Measurements from ENCODE around the gene MCC.
"Not testable (repeated sequence)": the region's sequence is repeated elsewhere in the genome, so short reads cannot be mapped to it uniquely, and the experiment has no call there.

The MCC gene

GRCh38 chr5:113073629-113074034 is 414.6 kb downstream of the MCC start:
- H2BK5ac ChIP-seq (ENCODE audit: low read length); H2BK120ac ChIP-seq (ENCODE audit: low read depth, low read length); H3K27me3 ChIP-seq (ENCODE audit: insufficient read depth, low read length, poor library complexity); H3K18ac ChIP-seq (ENCODE audit: low read length); H3K27ac ChIP-seq (ENCODE audit: low read depth, low read length); H3K9ac ChIP-seq (ENCODE audit: low read length); H3K4me3 ChIP-seq (ENCODE audit: low read length); H3K4ac ChIP-seq (ENCODE audit: low read depth, low read length); DNase-seq; H3K79me1 ChIP-seq (ENCODE audit: low read length); H2AK5ac ChIP-seq (ENCODE audit: low read length); H3K79me2 ChIP-seq (ENCODE audit: control insufficient read depth, insufficient read depth, low read length); H2BK15ac ChIP-seq (replicated peaks; ENCODE audit: low read depth); H3K56ac ChIP-seq (ENCODE audit: low read length); H3K4me1 ChIP-seq (ENCODE audit: control insufficient read depth, low read depth, low read length); H3K4me2 ChIP-seq (ENCODE audit: low read length); H4K5ac ChIP-seq (ENCODE audit: low read length); H3K23ac ChIP-seq (ENCODE audit: low read length); H3K36me3 ChIP-seq (ENCODE audit: control insufficient read depth, insufficient read depth, low read length); H4K8ac ChIP-seq (ENCODE audit: low read depth, low read length): not testable (repeated sequence)
- WGBS (ENCODE audit: extremely low coverage, insufficient coverage, low lambda C conversion rate): no CpG with 5 or more reads among the region's 11 CpGs

GRCh38 chr5:113071401-113071800 is 416.9 kb downstream of the MCC start:
- H2BK5ac ChIP-seq (ENCODE audit: low read length): no peak overlapping the region
- no peaks in the 10 kb centered on the region for H3K79me2 ChIP-seq (ENCODE audit: control insufficient read depth, insufficient read depth, low read length)
- peaks cover 13% of the 10 kb centered on the region for H3K36me3 ChIP-seq (ENCODE audit: control insufficient read depth, insufficient read depth, low read length)
- no peak overlapping the region for H2BK15ac ChIP-seq (replicated peaks; ENCODE audit: low read depth)
- no peak overlapping the region for H4K8ac ChIP-seq (ENCODE audit: low read depth, low read length)
- no peak overlapping the region for H3K9ac ChIP-seq (ENCODE audit: low read length)
- no peak overlapping the region for H3K4me3 ChIP-seq (ENCODE audit: low read length)
- H3K27ac ChIP-seq (ENCODE audit: low read depth, low read length): no peak overlapping the region
- H4K5ac ChIP-seq (ENCODE audit: low read length): no peak overlapping the region
- H3K18ac ChIP-seq (ENCODE audit: low read length): no peak overlapping the region
- H2AK5ac ChIP-seq (ENCODE audit: low read length): no peak overlapping the region
- H3K27me3 ChIP-seq (ENCODE audit: insufficient read depth, low read length, poor library complexity): no peaks in the 10 kb centered on the region
- peaks cover 1% of the 10 kb centered on the region for H3K79me1 ChIP-seq (ENCODE audit: low read length)
- H3K4me2 ChIP-seq (ENCODE audit: low read length): no peak overlapping the region
- no peak overlapping the region for H3K23ac ChIP-seq (ENCODE audit: low read length)
- H3K56ac ChIP-seq (ENCODE audit: low read length): no peak overlapping the region
- DNase-seq: no peak
- no peak overlapping the region for H2BK120ac ChIP-seq (ENCODE audit: low read depth, low read length)
- H3K4ac ChIP-seq (ENCODE audit: low read depth, low read length): no peak overlapping the region
- no peaks in the 10 kb centered on the region for H3K4me1 ChIP-seq (ENCODE audit: control insufficient read depth, low read depth, low read length)
- WGBS (ENCODE audit: extremely low coverage, insufficient coverage, low lambda C conversion rate): no CpG with 5 or more reads among the region's 3 CpGs

- Histone ChIP-seq H3K4me2 (ENCODE audit: low read length) (no peak overlapping the region), H2BK15ac (replicated peaks; ENCODE audit: low read depth) (no peak overlapping the region), H3K79me1 (ENCODE audit: low read length) (peaks cover 1% of the 10 kb centered on the region), H3K27me3 (ENCODE audit: insufficient read depth, low read length, poor library complexity) (no peaks in the 10 kb centered on the region), H3K4me1 (ENCODE audit: control insufficient read depth, low read depth, low read length) (no peaks in the 10 kb centered on the region), H3K56ac (ENCODE audit: low read length) (no peak overlapping the region), H3K4ac (ENCODE audit: low read depth, low read length) (no peak overlapping the region), H3K9ac (ENCODE audit: low read length) (no peak overlapping the region), H3K4me3 (ENCODE audit: low read length) (no peak overlapping the region), H3K23ac (ENCODE audit: low read length) (no peak overlapping the region), H4K5ac (ENCODE audit: low read length) (no peak overlapping the region), H3K18ac (ENCODE audit: low read length) (no peak overlapping the region), H3K36me3 (ENCODE audit: control insufficient read depth, insufficient read depth, low read length) (peaks cover 14% of the 10 kb centered on the region), H2BK120ac (ENCODE audit: low read depth, low read length) (no peak overlapping the region), H3K79me2 (ENCODE audit: control insufficient read depth, insufficient read depth, low read length) (no peaks in the 10 kb centered on the region), H4K8ac (ENCODE audit: low read depth, low read length) (no peak overlapping the region), H2AK5ac (ENCODE audit: low read length) (no peak overlapping the region), H3K27ac (ENCODE audit: low read depth, low read length) (no peak overlapping the region), H2BK5ac (ENCODE audit: low read length) (no peak overlapping the region)
- no peak for DNase-seq
- no CpG with 5 or more reads among the region's 5 CpGs for WGBS (ENCODE audit: extremely low coverage, insufficient coverage, low lambda C conversion rate)
These were observed 417.4 kb downstream of the MCC start for GRCh38 chr5:113070901-113071300.

- Histone ChIP-seq H2AK5ac (ENCODE audit: low read length) (no peak overlapping the region), H3K36me3 (ENCODE audit: control insufficient read depth, insufficient read depth, low read length) (peaks cover 16% of the 10 kb centered on the region), H4K5ac (ENCODE audit: low read length) (no peak overlapping the region), H2BK120ac (ENCODE audit: low read depth, low read length) (no peak overlapping the region), H3K56ac (ENCODE audit: low read length) (no peak overlapping the region), H3K9ac (ENCODE audit: low read length) (no peak overlapping the region), H3K4me1 (ENCODE audit: control insufficient read depth, low read depth, low read length) (no peaks in the 10 kb centered on the region), H3K23ac (ENCODE audit: low read length) (no peak overlapping the region), H2BK5ac (ENCODE audit: low read length) (no peak overlapping the region), H4K8ac (ENCODE audit: low read depth, low read length) (no peak overlapping the region), H3K79me1 (ENCODE audit: low read length) (peaks cover 1% of the 10 kb centered on the region), H3K4me3 (ENCODE audit: low read length) (no peak overlapping the region), H3K4ac (ENCODE audit: low read depth, low read length) (no peak overlapping the region), H3K27ac (ENCODE audit: low read depth, low read length) (no peak overlapping the region), H3K18ac (ENCODE audit: low read length) (no peak overlapping the region), H3K27me3 (ENCODE audit: insufficient read depth, low read length, poor library complexity) (no peaks in the 10 kb centered on the region), H3K79me2 (ENCODE audit: control insufficient read depth, insufficient read depth, low read length) (no peaks in the 10 kb centered on the region), H2BK15ac (replicated peaks; ENCODE audit: low read depth) (no peak overlapping the region), H3K4me2 (ENCODE audit: low read length) (no peak overlapping the region)
- WGBS (ENCODE audit: extremely low coverage, insufficient coverage, low lambda C conversion rate): no CpG with 5 or more reads among the region's 2 CpGs
- no peak for DNase-seq
These were observed 419.7 kb downstream of the MCC start for GRCh38 chr5:113068559-113068958.

GRCh38 chr5:113067635-113068344 is 420.5 kb downstream of the MCC start:
- Histone ChIP-seq H2AK5ac (ENCODE audit: low read length) (no peak overlapping the region), H3K18ac (ENCODE audit: low read length) (no peak overlapping the region), H3K9ac (ENCODE audit: low read length) (no peak overlapping the region), H3K36me3 (ENCODE audit: control insufficient read depth, insufficient read depth, low read length) (peaks cover 16% of the 10 kb centered on the region), H3K4me1 (ENCODE audit: control insufficient read depth, low read depth, low read length) (no peaks in the 10 kb centered on the region), H3K23ac (ENCODE audit: low read length) (no peak overlapping the region), H2BK120ac (ENCODE audit: low read depth, low read length) (no peak overlapping the region), H3K4me2 (ENCODE audit: low read length) (no peak overlapping the region), H4K5ac (ENCODE audit: low read length) (no peak overlapping the region), H3K4me3 (ENCODE audit: low read length) (no peak overlapping the region), H3K79me1 (ENCODE audit: low read length) (no peaks in the 10 kb centered on the region), H2BK15ac (replicated peaks; ENCODE audit: low read depth) (no peak overlapping the region), H3K27ac (ENCODE audit: low read depth, low read length) (no peak overlapping the region), H3K56ac (ENCODE audit: low read length) (no peak overlapping the region), H2BK5ac (ENCODE audit: low read length) (no peak overlapping the region), H3K79me2 (ENCODE audit: control insufficient read depth, insufficient read depth, low read length) (no peaks in the 10 kb centered on the region), H3K27me3 (ENCODE audit: insufficient read depth, low read length, poor library complexity) (no peaks in the 10 kb centered on the region), H4K8ac (ENCODE audit: low read depth, low read length) (no peak overlapping the region), H3K4ac (ENCODE audit: low read depth, low read length) (no peak overlapping the region)
- WGBS (ENCODE audit: extremely low coverage, insufficient coverage, low lambda C conversion rate): no CpG with 5 or more reads among the region's 19 CpGs
- no peak for DNase-seq

GRCh38 chr5:113065626-113066025 is 422.6 kb downstream of the MCC start:
- no peak overlapping the region for H2BK15ac ChIP-seq (replicated peaks; ENCODE audit: low read depth)
- no peak overlapping the region for H2AK5ac ChIP-seq (ENCODE audit: low read length)
- no peaks in the 10 kb centered on the region for H3K79me1 ChIP-seq (ENCODE audit: low read length)
- no peak overlapping the region for H3K56ac ChIP-seq (ENCODE audit: low read length)
- no peak for DNase-seq
- H3K27ac ChIP-seq (ENCODE audit: low read depth, low read length): no peak overlapping the region
- H4K5ac ChIP-seq (ENCODE audit: low read length): no peak overlapping the region
- no peaks in the 10 kb centered on the region for H3K79me2 ChIP-seq (ENCODE audit: control insufficient read depth, insufficient read depth, low read length)
- H3K4ac ChIP-seq (ENCODE audit: low read depth, low read length): no peak overlapping the region
- H3K4me2 ChIP-seq (ENCODE audit: low read length): no peak overlapping the region
- H3K23ac ChIP-seq (ENCODE audit: low read length): no peak overlapping the region
- H2BK120ac ChIP-seq (ENCODE audit: low read depth, low read length): no peak overlapping the region
- no CpG with 5 or more reads among the region's 2 CpGs for WGBS (ENCODE audit: extremely low coverage, insufficient coverage, low lambda C conversion rate)
- no peak overlapping the region for H3K18ac ChIP-seq (ENCODE audit: low read length)
- H4K8ac ChIP-seq (ENCODE audit: low read depth, low read length): no peak overlapping the region
- H3K27me3 ChIP-seq (ENCODE audit: insufficient read depth, low read length, poor library complexity): no peaks in the 10 kb centered on the region
- no peak overlapping the region for H2BK5ac ChIP-seq (ENCODE audit: low read length)
- H3K4me1 ChIP-seq (ENCODE audit: control insufficient read depth, low read depth, low read length): no peaks in the 10 kb centered on the region
- no peak overlapping the region for H3K4me3 ChIP-seq (ENCODE audit: low read length)
- H3K9ac ChIP-seq (ENCODE audit: low read length): no peak overlapping the region
- H3K36me3 ChIP-seq (ENCODE audit: control insufficient read depth, insufficient read depth, low read length): peaks cover 16% of the 10 kb centered on the region

Data from mesendoderm (in vitro differentiated cells).